GF-D8 (cell line): ENCODE results near the gene ELF1.

Source experiments
- DNase-seq: peaks from one replicate; lab custom pipeline; 2025; lab: John Stamatoyannopoulos, UW

Gene ELF1

GRCh38 chr13:41006978-41007743 is 12.0 kb downstream of the ELF1 start:
- peak; percentile 86 for DNase-seq

DNA sequence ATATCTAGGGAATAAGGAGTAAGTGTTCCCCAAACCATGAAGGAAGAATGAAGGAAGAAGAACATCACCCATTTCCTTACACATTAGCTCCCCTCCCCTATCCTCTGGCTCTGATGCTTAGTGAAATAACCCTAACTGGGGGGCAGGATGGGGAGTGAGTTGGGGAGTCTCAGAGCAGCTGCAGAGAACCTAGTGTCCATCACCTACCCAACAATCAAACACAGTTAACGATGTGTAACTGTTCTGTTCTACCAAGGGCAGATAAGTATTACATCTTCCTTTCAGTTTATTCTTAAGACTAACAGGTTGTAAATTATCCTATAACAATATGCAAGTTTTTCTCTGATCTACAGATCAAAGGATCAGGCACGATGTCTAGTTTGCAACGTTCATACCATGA is 12.8 kb downstream of the ELF1 start:
- no peak for DNase-seq

DNA sequence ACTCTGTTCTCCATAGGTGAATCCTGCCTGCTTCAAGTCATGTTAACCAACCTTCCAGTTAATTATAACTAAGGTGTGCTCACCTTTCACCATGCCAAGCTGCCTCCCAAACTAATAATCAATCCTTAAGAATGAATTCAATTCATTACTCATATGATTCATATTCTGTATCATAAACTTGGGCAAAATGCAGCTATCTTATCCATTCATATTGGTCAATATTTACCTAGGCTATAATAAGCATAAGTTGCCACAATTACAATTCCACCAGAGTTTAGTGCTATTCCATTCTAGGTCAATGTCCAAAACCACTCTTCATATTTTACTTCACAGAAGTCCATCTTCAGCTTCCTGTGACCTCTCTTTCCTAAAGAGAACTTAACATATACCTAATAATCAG is 13.4 kb downstream of the ELF1 start:
- DNase-seq, result no peak

- peak; percentile 95 for DNase-seq
Measured at GRCh38 chr13:41004875-41005693, 14.0 kb downstream of the ELF1 start.

GRCh38 chr13:41002606-41003005 is 16.5 kb downstream of the ELF1 start:
- DNase-seq, result no peak

DNA sequence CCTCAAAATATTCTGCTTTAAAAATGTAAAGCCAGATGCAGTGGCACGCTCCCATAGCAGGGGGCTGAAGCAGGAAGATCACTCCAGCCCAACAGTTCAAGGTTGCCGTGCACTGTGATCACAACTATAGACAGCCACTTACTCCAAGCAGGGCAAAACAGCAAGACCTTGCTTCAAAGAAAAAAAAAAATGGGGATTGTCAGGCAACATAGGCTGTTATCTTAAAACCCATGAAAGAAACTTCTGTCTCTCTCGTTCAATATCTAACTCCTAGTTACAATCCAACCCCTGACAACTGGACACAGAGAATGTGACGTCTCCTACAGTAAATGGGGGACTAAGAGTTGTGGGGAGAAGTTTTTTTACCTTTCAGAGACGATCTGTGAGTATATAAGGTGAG is 17.4 kb downstream of the ELF1 start:
- DNase-seq, result no peak

- DNase-seq, result no peak
Measured at GRCh38 chr13:40999416-40999815, 19.7 kb downstream of the ELF1 start.

GRCh38 chr13:40996426-40997092 is 22.6 kb downstream of the ELF1 start:
- DNase-seq, result peak; percentile 48

DNA sequence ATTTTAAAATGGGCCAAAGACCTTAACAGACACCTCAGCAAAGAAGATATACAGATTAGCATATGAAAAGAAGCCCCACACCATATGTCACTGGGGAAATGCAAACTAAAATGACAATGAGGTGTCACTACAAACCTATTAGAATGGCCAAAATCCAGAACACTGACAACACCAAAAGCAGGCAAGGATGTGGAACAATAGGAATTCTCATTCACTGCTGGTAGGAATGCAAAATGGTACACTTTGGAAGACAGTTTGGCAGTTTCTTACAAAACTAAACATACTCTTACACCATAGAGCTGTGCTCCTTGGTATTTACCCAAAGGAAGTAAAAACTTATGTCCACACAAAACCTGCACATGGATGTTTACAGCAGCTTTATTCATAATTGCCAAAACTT is 23.1 kb downstream of the ELF1 start:
- DNase-seq, result no peak

DNA sequence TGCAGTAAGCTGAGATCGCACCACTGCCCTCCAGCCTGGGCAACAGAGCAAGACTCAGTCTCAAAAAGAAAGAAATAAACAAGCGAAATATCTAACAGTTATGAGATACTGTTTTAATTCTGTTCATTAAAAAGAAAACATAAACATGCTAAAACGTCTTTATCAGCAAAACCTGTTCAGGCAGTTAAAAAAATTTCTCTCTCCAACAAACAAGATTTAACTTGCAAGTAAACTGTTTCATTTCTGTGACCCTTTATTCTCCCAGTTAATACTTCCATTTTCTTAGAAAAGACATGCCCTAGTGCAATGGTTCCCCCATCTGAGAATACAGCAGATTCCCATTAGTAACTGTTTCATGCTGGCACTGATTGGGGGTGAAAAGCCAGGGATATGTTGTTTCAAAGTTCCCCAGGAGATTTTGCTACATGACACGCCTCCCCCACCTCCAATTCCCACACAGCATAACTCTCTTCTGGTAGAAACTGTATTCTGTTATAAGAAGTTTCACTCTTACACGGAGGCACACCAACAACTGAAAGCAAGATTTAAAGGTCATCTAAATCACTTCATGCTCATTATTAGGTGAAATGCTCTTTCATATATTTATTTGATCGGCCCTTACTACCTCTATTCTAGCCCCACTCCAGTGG is 24.4 kb downstream of the ELF1 start:
- DNase-seq, result no peak

DNA sequence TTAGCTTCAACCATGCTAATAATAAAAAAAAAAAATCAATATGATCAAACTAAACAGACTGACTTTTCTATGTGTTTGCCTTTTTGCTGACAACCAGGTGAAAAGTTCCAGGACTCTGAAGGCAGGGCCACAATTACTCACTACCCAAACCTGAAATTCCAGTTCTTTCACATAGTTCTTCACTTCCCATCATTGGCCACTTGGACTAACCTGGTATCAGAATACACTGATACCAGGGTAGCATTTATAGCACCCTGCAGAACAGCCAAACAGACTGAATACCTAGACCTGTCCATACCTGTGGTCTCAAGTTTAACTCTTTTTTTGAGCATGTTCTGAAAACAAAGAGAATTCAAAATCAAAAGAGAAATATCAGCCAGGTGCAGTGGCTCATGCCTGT is 25.1 kb downstream of the ELF1 start:
- DNase-seq, result no peak

GRCh38 chr13:40992678-40993518 is 26.2 kb downstream of the ELF1 start:
- DNase-seq, result peak; percentile 29

DNA sequence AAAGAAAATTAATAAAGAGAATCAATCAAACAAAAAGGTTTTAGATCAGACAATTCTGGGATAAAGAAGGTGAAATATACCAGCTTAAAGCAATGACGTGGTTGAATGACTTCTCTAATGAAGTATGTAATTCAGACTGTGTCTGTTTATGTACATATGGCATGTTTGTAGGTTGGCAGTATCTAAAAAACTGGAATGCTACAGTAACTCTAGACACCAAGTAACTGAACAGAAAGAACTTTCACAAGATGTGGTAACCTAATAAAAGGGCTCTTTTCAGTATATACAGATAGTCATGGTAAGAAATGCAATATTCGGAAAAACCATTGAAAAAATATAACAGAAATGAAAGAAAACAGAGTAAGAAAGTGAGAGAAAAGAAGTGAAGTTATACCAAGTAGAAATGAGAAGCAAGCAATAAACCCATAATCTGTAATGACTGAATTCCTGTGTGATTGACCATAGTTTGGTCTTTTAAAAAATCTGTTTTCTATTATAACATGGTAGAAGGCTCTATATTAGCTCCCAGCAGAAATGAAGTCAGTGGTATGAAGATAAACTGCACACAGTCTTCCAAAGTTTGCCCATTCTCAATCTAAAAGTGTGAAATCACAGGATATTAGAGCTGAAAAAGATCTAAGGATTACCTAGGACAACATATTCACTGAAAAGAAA is 31.4 kb downstream of the ELF1 start:
- no peak for DNase-seq

GRCh38 chr13:40986101-40986856 is 32.8 kb downstream of the ELF1 start:
- no peak for DNase-seq

DNA sequence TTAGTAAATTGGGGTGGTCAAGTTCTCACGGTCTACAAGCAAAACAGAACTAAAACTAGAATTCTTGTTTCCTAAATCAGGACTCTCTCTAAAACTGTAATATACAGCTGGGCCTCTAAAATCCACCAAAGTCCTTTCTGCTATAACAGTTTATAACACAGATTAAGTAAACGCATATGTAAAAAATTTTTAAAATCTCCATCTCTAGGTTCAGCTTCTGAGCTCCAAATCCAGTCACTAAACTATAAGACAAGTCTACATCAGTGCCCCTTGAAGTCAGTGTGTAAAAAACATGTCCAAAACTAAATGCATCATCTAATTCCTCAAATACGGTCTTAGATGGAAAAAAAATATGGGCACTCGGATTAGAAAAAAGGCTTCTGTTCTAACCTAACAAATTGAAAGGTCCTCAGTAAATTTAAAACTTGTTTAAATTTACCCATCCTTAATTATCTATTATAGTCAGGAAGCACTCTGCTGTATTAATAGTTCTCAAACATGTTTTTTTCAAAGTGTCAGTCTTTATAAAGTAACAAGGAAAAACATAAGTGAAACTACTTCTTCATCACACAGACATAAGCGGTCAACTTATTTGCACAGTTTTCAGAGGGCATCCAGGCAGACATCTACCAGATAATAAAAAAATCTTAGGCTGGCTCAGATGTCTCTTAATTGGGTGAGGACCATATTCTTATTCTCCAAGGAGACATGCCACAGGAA is 33.6 kb downstream of the ELF1 start:
- no peak for DNase-seq

DNA sequence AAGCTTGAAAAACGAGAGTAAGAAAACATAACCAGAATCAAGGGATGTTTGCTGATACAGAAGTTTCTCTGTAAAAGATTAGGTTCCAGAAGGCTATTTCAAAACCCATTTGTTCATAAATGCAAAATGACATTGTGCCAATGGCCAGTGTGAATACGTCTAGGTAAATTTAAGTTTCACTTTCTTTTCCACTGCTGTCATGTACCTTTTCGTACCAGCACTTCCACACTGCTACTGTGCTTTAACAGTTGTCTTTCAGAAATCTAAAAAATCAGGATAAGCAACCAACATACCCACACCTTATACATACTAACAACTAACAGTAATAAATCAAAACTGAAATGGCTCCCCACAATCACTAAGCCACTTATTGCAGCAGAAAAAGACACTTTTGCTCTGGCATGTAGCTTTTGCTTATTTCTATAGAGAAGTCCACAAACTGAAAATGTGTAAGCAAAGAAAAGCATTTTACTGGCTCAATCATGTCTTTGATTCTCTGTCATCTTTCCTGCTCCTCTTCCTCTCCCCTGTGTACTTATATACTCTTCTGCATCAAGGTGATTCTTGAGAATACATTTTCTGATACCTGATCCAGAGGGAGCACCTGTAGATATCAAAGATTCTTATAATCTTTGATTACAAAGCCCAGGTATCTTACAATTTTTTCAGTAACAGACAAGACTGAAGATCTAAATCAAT is 34.3 kb downstream of the ELF1 start:
- DNase-seq, result no peak

- DNase-seq, result no peak
Measured at GRCh38 chr13:40983725-40984667, 35.1 kb downstream of the ELF1 start.

DNA sequence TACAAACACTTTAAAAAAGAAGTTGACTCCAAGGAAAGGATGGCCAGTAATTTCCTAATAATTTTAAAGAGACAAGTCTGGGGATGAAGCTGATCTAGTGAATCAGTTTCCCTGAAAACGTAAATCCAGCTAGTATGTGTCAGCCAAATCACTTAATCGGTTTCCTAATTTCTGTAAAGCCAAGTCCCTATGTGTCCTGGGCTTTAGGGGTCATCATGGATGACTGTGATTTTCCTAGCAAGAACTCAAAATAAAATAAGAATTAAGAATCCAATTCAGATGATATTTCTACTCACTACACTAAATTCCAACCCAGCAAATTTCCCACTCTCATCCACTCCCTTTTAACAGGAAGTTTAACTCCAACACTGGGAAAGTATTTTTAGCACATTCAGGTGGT is 35.9 kb downstream of the ELF1 start:
- no peak for DNase-seq
